Heart left ventricle (tissue), 13 donors: Measurements from ENCODE around the gene AP4M1.

Source experiments
- CTCF ChIP-seq, 12 donors: fragments of 200-600 bp; sonication (generic) in 4 of 12; IDR thresholded peaks; one replicate each; pipeline versions ENCODE4 v1.5.0 to v1.8.0; 2018 to 2022; ENCODE audit warnings: antibody characterized with exemption in 12 of 12, mild to moderate bottlenecking in 5 of 12
- POLR2A ChIP-seq, 2 donors: fragments of 450-650 bp; IDR thresholded peaks; one replicate each; pipeline ENCODE4 v1.6.1; 2017; ENCODE audit warnings: antibody characterized with exemption in 2 of 2, mild to moderate bottlenecking in 2 of 2, moderate library complexity in 2 of 2
- donor health status: ischemic (EF 13 %, LVEDD 7.1; RV severe dilation, severe dysfunction).
- donor health status: DM: no; HTN: yes; CAD: no.
- donor health status: DM: no; HTN: no; CAD: no.
- donor health status: ischemic (EF 25% LVEDD 6.9; RV normal size, moderate dysfunction).
- donor health status: ischemic (EF 25% LVEDD 5.7; RV mildly dilated, moderate dysfunction).
- donor health status: ischemic (EF 35%, LVEDD 5.7; RV mildly dilated, moderate dysfunction).
- donor health status: nonischemic (EF 11% LVEDD 7.7; RV severe dilation, severe dysfunction).
- donor health status: DM: yes; HTN: yes; CAD: no.
- donor health status: PGD.
- donor health status: ischemic (EF 29% LVEDD 5.4; RV normal size, mild dysfunction).
- donor health status: nonischemic (EF 23%, LVEDD 6.1; RV moderate dilation, normal function).

DNA sequence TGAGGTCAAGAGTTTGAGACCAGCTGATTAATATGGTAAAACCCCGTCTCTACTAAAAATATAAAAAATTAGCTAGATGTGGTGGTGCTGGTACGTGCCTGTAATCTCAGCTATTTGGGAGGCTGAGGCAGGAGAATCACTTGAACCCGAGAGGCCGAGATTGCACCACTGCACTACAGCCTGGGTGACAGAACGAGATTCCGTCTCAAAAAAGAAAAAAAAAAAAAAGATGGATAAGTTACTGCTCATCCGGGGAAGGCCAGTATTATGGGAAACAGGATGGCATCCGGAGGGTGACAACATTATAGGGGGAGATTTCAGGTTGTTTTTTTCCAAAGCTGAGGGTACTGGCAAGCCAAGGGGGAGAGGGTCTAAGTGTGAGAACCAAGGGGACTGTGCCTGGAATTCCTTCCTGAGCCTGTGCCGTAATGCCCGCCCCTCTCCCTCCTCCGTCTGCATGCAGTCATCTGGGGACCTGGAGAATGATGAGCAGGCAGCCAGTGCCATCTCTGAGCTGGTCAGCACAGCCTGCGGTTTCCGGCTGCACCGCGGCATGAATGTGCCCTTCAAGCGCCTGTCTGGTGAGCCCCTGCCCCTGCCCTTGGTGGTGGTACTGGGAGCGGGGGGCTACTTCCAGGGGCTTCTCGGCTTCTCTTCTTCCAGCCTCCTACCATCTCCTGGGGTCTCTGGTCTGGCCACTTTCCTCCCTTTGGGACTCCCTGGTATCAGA is 51.7 kb downstream of the AP4M1 start:
- TF ChIP-seq CTCF (IDR thresholded peaks at IDR 0.05) (no peak), POLR2A (IDR thresholded peaks at IDR 0.05) (no peak)
